ENCODE data around the gene RASA2. TPM values are rescaled to one million over a fixed set of nuclear protein-coding genes. Genes with fewer than 3 reads are reported as not detected.
A peak's percentile ranks its signal among the peaks of the same experiment; 100 is the strongest.

RASA2 gene
- total and polyA plus RNA-seq, 2 of the 4 experiments (the other 2 are of a cell fraction) = 6.1 to 14.0 TPM

- POLR2A ChIA-PET (ENCODE audit: unreplicated experiment) = no interaction called here
- peak overlapping the region; percentile 65 for H2BK120ac ChIP-seq (ENCODE audit: low read depth, low read length)
- H2BK20ac ChIP-seq (ENCODE audit: low read depth, low read length) = peak overlapping the region; percentile 78
- TF ChIP-seq NFE2L2 (IDR thresholded peaks at IDR 0.05; ENCODE audit: low read depth, low read length) (no peak), MAZ (IDR thresholded peaks at IDR 0.05; ENCODE audit: borderline replicate concordance, low read depth, low read length) (no peak), MAFK (IDR thresholded peaks at IDR 0.05; ENCODE audit: low read depth, low read length) (peak; percentile 35; the same call in 1 of the 2 replicates), RFX5 (IDR thresholded peaks at IDR 0.05; ENCODE audit: low read depth, low read length) (no peak)
- H3K4me1 ChIP-seq (ENCODE audit: control insufficient read depth, insufficient read depth, low read length) = peaks cover 3% of the 10 kb centered on the region
- peak overlapping the region; percentile 20; the same call in 1 of the 2 replicates for H3K9ac ChIP-seq (ENCODE audit: low read depth, low read length)
- 78% methylated on average over 4 of the region's 10 CpGs; no CpG with 5 or more reads in 1 of the 2 experiments for WGBS, 2 experiments (ENCODE audit: extremely low coverage in 2 of 2, insufficient read length in 1 of 2)
- peak; percentile 8; the same call in 1 of the 2 replicates for ATAC-seq (ENCODE audit: low read depth)
- H3K9me3 ChIP-seq (ENCODE audit: control insufficient read depth, insufficient read depth, low read length) = no peaks in the 10 kb centered on the region
- intact Hi-C loops (cut with micrococcal nuclease) = loop anchor here (5.0 kb wide), 1 partner anchor 46 kb away; no protein-coding TSS in a partner anchor
- peak overlapping the region; percentile 67 for H2BK5ac ChIP-seq (ENCODE audit: low read depth, low read length, poor library complexity, severe bottlenecking)
- H3K27ac ChIP-seq (ENCODE audit: insufficient read depth, low read length) = peak overlapping the region; percentile 79
- peak overlapping the region; percentile 70 to 72 for H4K8ac ChIP-seq (ENCODE audit: low read depth in 2 of 2, low read length in 2 of 2)
- peak overlapping the region; percentile 94 for H2BK15ac ChIP-seq (ENCODE audit: low read depth, low read length)
- CTCF ChIA-PET = no interaction called here
- DNase-seq = peak; percentile 76
- H4K20me1 ChIP-seq (ENCODE audit: insufficient read depth, low read length) = peaks cover 25% of the 10 kb centered on the region
- H3K56ac ChIP-seq (ENCODE audit: extremely low read depth, insufficient read depth, low read length) = peak overlapping the region; percentile 20; the same call in 1 of the 2 replicates
- no peaks in the 10 kb centered on the region for H3K27me3 ChIP-seq (ENCODE audit: control insufficient read depth, insufficient read depth, low read length)
- peak overlapping the region; percentile 95 for H2AFZ ChIP-seq (replicated peaks; ENCODE audit: low read length, poor library complexity)
- no peaks in the 10 kb centered on the region for H3K36me3 ChIP-seq (ENCODE audit: control insufficient read depth, insufficient read depth, low read length)
- peak overlapping the region; percentile 36; the same call in 1 of the 2 replicates for H3K4me3 ChIP-seq (ENCODE audit: insufficient read depth, low read depth, low read length)
- H3K23ac ChIP-seq (ENCODE audit: low read depth, low read length) = peak overlapping the region; percentile 16
- peaks cover 5 to 30% of the 10 kb centered on the region in 2 experiments; a peak in 3 of 4 replicates for H3K79me1 ChIP-seq (ENCODE audit: low read depth in 1 of 2, low read length in 2 of 2)
- peak overlapping the region; percentile 59 for H2AK5ac ChIP-seq (ENCODE audit: low read depth, low read length)
- peak overlapping the region; percentile 74; the same call in 1 of the 2 replicates for H3K18ac ChIP-seq (ENCODE audit: low read depth, low read length)
- no TSS peak for BruUV-seq (replicated peaks)
- H3K4me2 ChIP-seq (ENCODE audit: low read depth, low read length) = peak overlapping the region; percentile 75
- H3K9me1 ChIP-seq (ENCODE audit: insufficient read depth, low read length) = peaks cover 2% of the 10 kb centered on the region
- H2AK9ac ChIP-seq (replicated peaks; ENCODE audit: low read depth, low read length, poor library complexity) = peak overlapping the region; percentile 87
- dilution Hi-C loops (cut with HindIII; ENCODE audit: low sequenced_read_pairs, unreplicated experiment) = no loop called here
- peak overlapping the region; percentile 79 for H3K4ac ChIP-seq (ENCODE audit: low read depth, low read length)
- peak overlapping the region; percentile 82 for H4K91ac ChIP-seq (ENCODE audit: insufficient read depth, low read depth, low read length)
- in situ Hi-C loops (cut with MboI; ENCODE audit: low sequenced_read_pairs) = no loop called here
- H3K14ac ChIP-seq (replicated peaks; ENCODE audit: low read depth, low read length) = peak overlapping the region; percentile 64; the same call in 1 of the 2 replicates
- peak overlapping the region; percentile 90 for H4K5ac ChIP-seq (ENCODE audit: low read depth, low read length)
Measured at GRCh38 chr3:141485641-141486495, 959 bp upstream of the RASA2 start.
